K562 (cell line): ENCODE data around the gene CLDN7. TPM values are rescaled to one million over a fixed set of nuclear protein-coding genes. Genes with fewer than 3 reads are reported as not detected.
A peak's percentile ranks its signal among the peaks of the same experiment; 100 is the strongest.

Experiments
- CBX2 ChIP-seq: fragments of 200-600 bp; sonication (generic); IDR thresholded peaks from one replicate; pipeline ENCODE4 v1.6.1; 2012; ENCODE audit warnings: mild to moderate bottlenecking, low read length, inconsistent platforms; ENCODE audit not compliant: insufficient read depth, poor library complexity, severe bottlenecking
- CCNT2 ChIP-seq: IDR thresholded peaks from 2 replicates; pipeline ENCODE4 v1.6.1; 2011; ENCODE audit warnings: borderline replicate concordance, low read depth, mild to moderate bottlenecking, moderate library complexity, mixed read lengths, low read length; ENCODE audit not compliant: insufficient read length; ENCODE audit errors: extremely low read depth
- CSDE1 ChIP-seq, 2 experiments: fragments of 450-650 bp; IDR thresholded peaks; 2 replicates each; pipeline ENCODE4 v1.6.1; 2016; ENCODE audit warnings: mild to moderate bottlenecking in 1 of 2
- ELF1 ChIP-seq: fragments of 200-800 bp; sonication (Bioruptor generic); IDR thresholded peaks from 2 replicates; pipeline ENCODE4 v1.6.1; 2016; ENCODE audit warnings: missing genetic modification characterization, missing compliant biosample characterization
- KLF1 ChIP-seq: fragments of 450-650 bp; IDR thresholded peaks from 2 replicates; pipeline ENCODE4 v1.6.1; 2016; ENCODE audit warnings: missing genetic modification characterization, missing compliant biosample characterization
- PCBP2 ChIP-seq: fragments of 200-400 bp; formaldehyde crosslinking; IDR thresholded peaks from 2 replicates; pipeline ENCODE4 v1.6.1; 2018; ENCODE audit warnings: low read length, low read depth, mild to moderate bottlenecking, moderate library complexity; ENCODE audit not compliant: poor library complexity, severe bottlenecking
- POLR2A ChIP-seq: fragments of 450-650 bp; conservative IDR thresholded peaks from 2 replicates; pipeline ENCODE4 v1.6.1; 2016
- POLR2G ChIP-seq: fragments of 200-400 bp; formaldehyde crosslinking; IDR thresholded peaks from 2 replicates; pipeline ENCODE4 v1.6.1; 2017; ENCODE audit warnings: low read depth, mild to moderate bottlenecking, antibody characterized with exemption, low read length, moderate library complexity
- RBFOX2 ChIP-seq: fragments of 200-400 bp; formaldehyde crosslinking; IDR thresholded peaks from 2 replicates; pipeline ENCODE4 v1.6.1; 2017; ENCODE audit warnings: low read depth, mild to moderate bottlenecking, low read length, moderate library complexity
- TOE1 ChIP-seq, 2 experiments: fragments of 450-650 bp in 1 of 2; sonication (generic) in 1 of 2; formaldehyde crosslinking in 1 of 2; IDR thresholded peaks; 2 replicates each; pipeline versions ENCODE4 v1.7.1 to v1.8.0; 2016 to 2022; ENCODE audit warnings: borderline replicate concordance in 2 of 2, mild to moderate bottlenecking in 2 of 2, antibody characterized with exemption in 1 of 2, inconsistent platforms in 1 of 2, low read depth in 1 of 2, missing genetic modification reagents in 1 of 2, moderate library complexity in 1 of 2
- ZFP30 ChIP-seq: fragments of 250-450 bp; sonication (Bioruptor Pico); IDR thresholded peaks from 2 replicates; pipeline ENCODE4 v1.8.0; 2022; ENCODE audit warnings: moderate library complexity, mild to moderate bottlenecking, inconsistent platforms, borderline replicate concordance
- ZNF589 ChIP-seq: fragments of 200-800 bp; sonication (Bioruptor generic); IDR thresholded peaks from 2 replicates; pipeline ENCODE4 v1.6.1; 2016; ENCODE audit warnings: low read depth, missing genetic modification characterization, missing compliant biosample characterization
- ZSCAN32 ChIP-seq: fragments of 450-650 bp; formaldehyde crosslinking; IDR thresholded peaks from 2 replicates; pipeline ENCODE4 v1.4.0; 2020; ENCODE audit warnings: mild to moderate bottlenecking, moderate library complexity
- polyA plus RNA-seq, 8 experiments: library from polyadenylated mRNA; depleted of rRNA in 4 of 8; stranded (reverse) in 5 of 8; unstranded in 3 of 8; fragments of >200 nt; fragmentation: Nextera tagmentation in 2 of 8; fragmentation: Illumina TruSeq in 1 of 8; extraction: Ambion mirVana in 2 of 8; extraction: Trizol in 1 of 8; gene quantifications; 2 replicates each; pipeline versions ENCODE4 v1.2.1 to v1.2.3, GENCODE V29; 2011 to 2014; ENCODE audit warnings: inconsistent platforms in 1 of 8, missing spikeins in 1 of 8
- total RNA-seq, 7 experiments: library from RNA; depleted of rRNA in 6 of 7; stranded (reverse); fragments of >200 nt in 6 of 7; fragmentation: Illumina TruSeq in 2 of 7; extraction: Trizol in 2 of 7; gene quantifications; 2 replicates each; pipeline versions ENCODE4 v1.2.1 to v1.2.3, GENCODE V29; 2011 to 2021; ENCODE audit warnings: low replicate concordance in 1 of 7
- TF ChIP-seq, protein P1 (sequence below), 2 experiments: fragments of 450-650 bp; conservative IDR thresholded peaks; 2 replicates each; pipeline ENCODE4 v1.6.1; 2017; ENCODE audit warnings: mild to moderate bottlenecking in 2 of 2, moderate library complexity in 2 of 2
- TF ChIP-seq, protein P2 (sequence below): fragments of 450-650 bp; IDR thresholded peaks from one replicate; pipeline ENCODE4 v1.6.1; 2018; ENCODE audit warnings: mild to moderate bottlenecking, moderate library complexity; ENCODE audit not compliant: partially characterized antibody
- TF ChIP-seq, protein P3 (sequence below): IDR thresholded peaks from 3 replicates; pipeline ENCODE4 v1.6.1; 2011; ENCODE audit warnings: borderline replicate concordance, mild to moderate bottlenecking; ENCODE audit not compliant: insufficient read length, insufficient read depth
- TF ChIP-seq, protein P4 (sequence below): fragments of 450-650 bp; IDR thresholded peaks from 2 replicates; pipeline ENCODE4 v1.6.1; 2017; ENCODE audit warnings: mild to moderate bottlenecking, moderate library complexity
- TF ChIP-seq, protein P5 (sequence below): IDR thresholded peaks from 3 replicates; pipeline ENCODE4 v1.6.1; 2011; ENCODE audit warnings: borderline replicate concordance, mild to moderate bottlenecking, moderate library complexity; ENCODE audit not compliant: insufficient read length; ENCODE audit errors: extremely low read depth

CLDN7 gene
- total and polyA plus RNA-seq, 9 of the 15 experiments (the other 6 are each of a cell fraction or from before 2014, with no cell fraction given): 2.2 to 14.5 (median 7.6) TPM

DNA sequence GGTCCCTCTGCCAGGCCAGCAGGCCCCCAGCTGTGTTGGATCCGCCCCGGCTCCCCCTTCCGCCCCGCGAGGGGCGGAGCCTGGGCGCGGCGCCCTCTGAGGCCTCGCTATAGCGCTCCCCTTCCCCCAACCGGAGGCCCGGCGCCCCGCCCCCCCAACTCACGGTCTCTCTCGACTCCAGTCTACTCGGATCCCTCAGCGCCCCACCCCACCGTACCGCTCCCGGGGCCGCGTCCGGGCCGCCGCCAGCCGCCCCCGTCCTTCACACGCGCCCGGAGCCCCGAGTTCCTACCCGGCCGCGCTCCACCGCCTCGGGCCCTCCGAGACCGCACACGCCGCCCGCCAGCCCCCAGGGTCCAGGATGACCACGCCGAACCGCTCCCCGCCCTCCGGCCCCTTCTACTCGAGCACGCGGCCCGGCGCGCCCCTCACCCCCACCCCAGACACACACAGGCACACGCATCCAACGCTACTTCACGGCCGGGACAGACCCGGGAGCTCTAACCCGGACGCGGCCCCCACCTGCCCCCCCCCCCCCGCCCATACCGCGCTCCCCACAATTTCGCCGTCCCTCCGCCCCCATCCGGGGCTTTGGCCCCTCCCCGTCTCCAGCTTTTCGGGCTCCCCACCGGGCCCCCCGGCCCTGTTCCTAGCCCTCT lies 24.4 kb downstream of the CLDN7 start (continued):
- TF ChIP-seq ELF1 (tag) (no peak), ZFP30 (CRISPR knock-in tag) (no peak), POLR2G (peak; percentile 79), KLF1 (tag) (no peak), POLR2A (peak; percentile 55), ZSCAN32 (CRISPR knock-in tag) (no peak), ZNF589 (CRISPR knock-in tag) (no peak), TOE1 (IDR thresholded peaks at IDR 0.05; ENCODE audit: borderline replicate concordance) (no peak), TOE1 (CRISPR knock-in tag; IDR thresholded peaks at IDR 0.05; ENCODE audit: borderline replicate concordance, low read depth) (no peak), CSDE1 (IDR thresholded peaks at IDR 0.05) (no peak), RBFOX2 (peak; percentile 75), CBX2 (no peak), PCBP2 (no peak), CCNT2 (no peak)
- TF ChIP-seq, protein P1, sequence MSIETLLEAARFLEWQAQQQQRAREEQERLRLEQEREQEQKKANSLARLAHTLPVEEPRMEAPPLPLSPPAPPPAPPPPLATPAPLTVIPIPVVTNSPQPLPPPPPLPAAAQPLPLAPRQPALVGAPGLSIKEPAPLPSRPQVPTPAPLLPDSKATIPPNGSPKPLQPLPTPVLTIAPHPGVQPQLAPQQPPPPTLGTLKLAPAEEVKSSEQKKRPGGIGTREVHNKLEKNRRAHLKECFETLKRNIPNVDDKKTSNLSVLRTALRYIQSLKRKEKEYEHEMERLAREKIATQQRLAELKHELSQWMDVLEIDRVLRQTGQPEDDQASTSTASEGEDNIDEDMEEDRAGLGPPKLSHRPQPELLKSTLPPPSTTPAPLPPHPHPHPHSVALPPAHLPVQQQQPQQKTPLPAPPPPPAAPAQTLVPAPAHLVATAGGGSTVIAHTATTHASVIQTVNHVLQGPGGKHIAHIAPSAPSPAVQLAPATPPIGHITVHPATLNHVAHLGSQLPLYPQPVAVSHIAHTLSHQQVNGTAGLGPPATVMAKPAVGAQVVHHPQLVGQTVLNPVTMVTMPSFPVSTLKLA (conservative IDR thresholded peaks at IDR 0.05): peak in 1 of 2 experiments; percentile 39; a peak in 2 of 4 replicates
- TF ChIP-seq, protein P2, sequence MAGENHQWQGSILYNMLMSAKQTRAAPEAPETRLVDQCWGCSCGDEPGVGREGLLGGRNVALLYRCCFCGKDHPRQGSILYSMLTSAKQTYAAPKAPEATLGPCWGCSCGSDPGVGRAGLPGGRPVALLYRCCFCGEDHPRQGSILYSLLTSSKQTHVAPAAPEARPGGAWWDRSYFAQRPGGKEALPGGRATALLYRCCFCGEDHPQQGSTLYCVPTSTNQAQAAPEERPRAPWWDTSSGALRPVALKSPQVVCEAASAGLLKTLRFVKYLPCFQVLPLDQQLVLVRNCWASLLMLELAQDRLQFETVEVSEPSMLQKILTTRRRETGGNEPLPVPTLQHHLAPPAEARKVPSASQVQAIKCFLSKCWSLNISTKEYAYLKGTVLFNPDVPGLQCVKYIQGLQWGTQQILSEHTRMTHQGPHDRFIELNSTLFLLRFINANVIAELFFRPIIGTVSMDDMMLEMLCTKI: no peak
- TF ChIP-seq, protein P3, sequence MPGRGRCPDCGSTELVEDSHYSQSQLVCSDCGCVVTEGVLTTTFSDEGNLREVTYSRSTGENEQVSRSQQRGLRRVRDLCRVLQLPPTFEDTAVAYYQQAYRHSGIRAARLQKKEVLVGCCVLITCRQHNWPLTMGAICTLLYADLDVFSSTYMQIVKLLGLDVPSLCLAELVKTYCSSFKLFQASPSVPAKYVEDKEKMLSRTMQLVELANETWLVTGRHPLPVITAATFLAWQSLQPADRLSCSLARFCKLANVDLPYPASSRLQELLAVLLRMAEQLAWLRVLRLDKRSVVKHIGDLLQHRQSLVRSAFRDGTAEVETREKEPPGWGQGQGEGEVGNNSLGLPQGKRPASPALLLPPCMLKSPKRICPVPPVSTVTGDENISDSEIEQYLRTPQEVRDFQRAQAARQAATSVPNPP: no peak
- TF ChIP-seq, protein P4, sequence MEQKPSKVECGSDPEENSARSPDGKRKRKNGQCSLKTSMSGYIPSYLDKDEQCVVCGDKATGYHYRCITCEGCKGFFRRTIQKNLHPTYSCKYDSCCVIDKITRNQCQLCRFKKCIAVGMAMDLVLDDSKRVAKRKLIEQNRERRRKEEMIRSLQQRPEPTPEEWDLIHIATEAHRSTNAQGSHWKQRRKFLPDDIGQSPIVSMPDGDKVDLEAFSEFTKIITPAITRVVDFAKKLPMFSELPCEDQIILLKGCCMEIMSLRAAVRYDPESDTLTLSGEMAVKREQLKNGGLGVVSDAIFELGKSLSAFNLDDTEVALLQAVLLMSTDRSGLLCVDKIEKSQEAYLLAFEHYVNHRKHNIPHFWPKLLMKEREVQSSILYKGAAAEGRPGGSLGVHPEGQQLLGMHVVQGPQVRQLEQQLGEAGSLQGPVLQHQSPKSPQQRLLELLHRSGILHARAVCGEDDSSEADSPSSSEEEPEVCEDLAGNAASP: no peak
- TF ChIP-seq, protein P5, sequence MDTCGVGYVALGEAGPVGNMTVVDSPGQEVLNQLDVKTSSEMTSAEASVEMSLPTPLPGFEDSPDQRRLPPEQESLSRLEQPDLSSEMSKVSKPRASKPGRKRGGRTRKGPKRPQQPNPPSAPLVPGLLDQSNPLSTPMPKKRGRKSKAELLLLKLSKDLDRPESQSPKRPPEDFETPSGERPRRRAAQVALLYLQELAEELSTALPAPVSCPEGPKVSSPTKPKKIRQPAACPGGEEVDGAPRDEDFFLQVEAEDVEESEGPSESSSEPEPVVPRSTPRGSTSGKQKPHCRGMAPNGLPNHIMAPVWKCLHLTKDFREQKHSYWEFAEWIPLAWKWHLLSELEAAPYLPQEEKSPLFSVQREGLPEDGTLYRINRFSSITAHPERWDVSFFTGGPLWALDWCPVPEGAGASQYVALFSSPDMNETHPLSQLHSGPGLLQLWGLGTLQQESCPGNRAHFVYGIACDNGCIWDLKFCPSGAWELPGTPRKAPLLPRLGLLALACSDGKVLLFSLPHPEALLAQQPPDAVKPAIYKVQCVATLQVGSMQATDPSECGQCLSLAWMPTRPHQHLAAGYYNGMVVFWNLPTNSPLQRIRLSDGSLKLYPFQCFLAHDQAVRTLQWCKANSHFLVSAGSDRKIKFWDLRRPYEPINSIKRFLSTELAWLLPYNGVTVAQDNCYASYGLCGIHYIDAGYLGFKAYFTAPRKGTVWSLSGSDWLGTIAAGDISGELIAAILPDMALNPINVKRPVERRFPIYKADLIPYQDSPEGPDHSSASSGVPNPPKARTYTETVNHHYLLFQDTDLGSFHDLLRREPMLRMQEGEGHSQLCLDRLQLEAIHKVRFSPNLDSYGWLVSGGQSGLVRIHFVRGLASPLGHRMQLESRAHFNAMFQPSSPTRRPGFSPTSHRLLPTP: no peak
